ENCODE measurements around the gene GALNTL6.
"Not testable (repeated sequence)": the region's sequence is repeated elsewhere in the genome, so short reads cannot be mapped to it uniquely, and the experiment has no call there.

GALNTL6 gene

DNA sequence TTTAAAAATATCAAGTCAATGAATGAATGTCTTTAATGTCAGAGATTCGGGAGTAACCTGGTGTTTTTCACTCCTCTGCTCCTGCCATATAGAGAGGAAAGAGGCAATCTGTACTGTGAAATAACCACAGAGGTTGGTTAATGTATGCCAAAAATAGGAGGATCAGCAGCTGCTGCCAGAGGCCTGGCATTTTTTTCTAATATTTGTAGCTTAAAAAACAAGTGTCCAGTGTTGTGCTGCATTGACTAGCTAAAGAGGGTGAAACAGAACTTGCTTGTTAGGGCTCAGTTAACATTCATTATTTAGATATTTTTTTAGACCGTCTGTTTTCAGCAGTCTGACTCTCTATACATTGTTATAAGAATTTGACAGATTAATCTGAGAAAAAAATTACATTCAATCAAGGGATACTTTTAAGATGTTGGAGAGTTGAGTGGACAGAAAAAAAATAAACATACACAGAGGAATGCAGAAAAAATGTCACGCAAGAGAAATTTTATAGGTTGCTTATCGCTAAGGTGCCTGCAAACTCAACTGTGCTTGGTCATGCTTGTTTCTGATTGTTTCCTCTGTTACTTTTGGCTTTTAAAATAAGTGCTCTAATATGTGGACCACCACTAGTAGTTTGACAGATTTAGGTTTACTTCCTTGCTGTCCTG is 963.1 kb downstream of the GALNTL6 start:
- H3K9me3 Mint-ChIP-seq: peaks cover 4% of the 10 kb centered on the region
- no peaks in the 10 kb centered on the region for H3K4me1 Mint-ChIP-seq
- no peaks in the 10 kb centered on the region for H3K27me3 Mint-ChIP-seq
- H3K27ac Mint-ChIP-seq: no peak overlapping the region
- no peak overlapping the region for H3K4me3 Mint-ChIP-seq
- no peaks in the 10 kb centered on the region for H3K36me3 Mint-ChIP-seq
- ATAC-seq: no peak

DNA sequence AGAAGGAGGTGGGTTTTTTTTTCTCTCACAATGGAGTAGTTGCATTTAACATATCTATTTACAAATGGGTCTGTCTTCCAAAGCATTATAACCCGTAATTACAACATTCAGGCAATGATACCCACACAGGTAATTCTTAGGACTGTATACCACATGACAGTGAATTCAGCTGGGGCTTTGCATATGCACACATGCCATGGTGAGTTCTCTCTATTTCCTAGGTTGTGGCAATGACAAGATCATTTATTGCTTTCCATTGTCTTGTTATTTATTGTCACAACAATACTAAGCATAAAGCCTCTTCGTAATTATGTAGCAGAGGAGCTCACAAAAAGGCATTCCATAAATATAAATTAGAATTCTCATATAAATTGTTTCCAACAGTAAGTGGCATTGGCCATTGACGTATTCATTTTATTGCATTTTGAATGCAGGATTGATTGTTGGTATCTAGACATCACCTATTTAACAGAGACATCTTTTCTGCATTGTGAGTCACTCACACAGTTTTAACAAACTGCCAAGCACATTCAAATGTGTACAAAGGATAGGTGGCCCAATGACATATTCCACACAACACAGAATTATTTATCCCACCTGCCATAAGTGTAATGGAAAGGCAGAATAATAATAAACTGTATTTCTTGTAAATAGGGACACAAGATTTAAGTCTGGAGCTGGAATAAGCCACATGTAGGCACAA is 964.7 kb downstream of the GALNTL6 start:
- no peaks in the 10 kb centered on the region for H3K27me3 Mint-ChIP-seq
- no peak for ATAC-seq
- no peaks in the 10 kb centered on the region for H3K36me3 Mint-ChIP-seq
- H3K9me3 Mint-ChIP-seq: no peaks in the 10 kb centered on the region
- H3K4me3 Mint-ChIP-seq: no peak overlapping the region
- no peak overlapping the region for H3K27ac Mint-ChIP-seq
- no peaks in the 10 kb centered on the region for H3K4me1 Mint-ChIP-seq

DNA sequence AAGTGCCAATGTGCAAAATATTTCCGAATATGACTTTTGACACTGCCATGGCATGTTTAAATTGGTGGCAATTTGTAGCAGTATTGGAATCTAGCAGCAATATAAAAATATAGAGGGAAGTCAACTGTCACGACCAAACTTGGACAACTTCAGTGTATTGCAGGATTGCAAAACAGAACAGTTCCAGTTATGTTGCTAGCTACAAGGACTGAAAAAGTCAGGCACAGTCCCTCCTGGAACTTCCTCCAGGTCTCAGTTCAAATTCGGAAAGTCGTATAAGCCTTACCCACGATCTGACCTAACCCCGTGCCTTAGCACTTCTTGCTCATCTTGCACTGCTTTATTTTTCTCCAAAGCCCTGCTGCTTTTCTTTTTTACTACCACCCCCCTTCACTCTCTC is 965.4 kb downstream of the GALNTL6 start:
- no peak overlapping the region for H3K27ac Mint-ChIP-seq
- no peaks in the 10 kb centered on the region for H3K36me3 Mint-ChIP-seq
- H3K27me3 Mint-ChIP-seq: no peaks in the 10 kb centered on the region
- H3K9me3 Mint-ChIP-seq: no peaks in the 10 kb centered on the region
- ATAC-seq: no peak
- no peaks in the 10 kb centered on the region for H3K4me1 Mint-ChIP-seq
- no peak overlapping the region for H3K4me3 Mint-ChIP-seq

DNA sequence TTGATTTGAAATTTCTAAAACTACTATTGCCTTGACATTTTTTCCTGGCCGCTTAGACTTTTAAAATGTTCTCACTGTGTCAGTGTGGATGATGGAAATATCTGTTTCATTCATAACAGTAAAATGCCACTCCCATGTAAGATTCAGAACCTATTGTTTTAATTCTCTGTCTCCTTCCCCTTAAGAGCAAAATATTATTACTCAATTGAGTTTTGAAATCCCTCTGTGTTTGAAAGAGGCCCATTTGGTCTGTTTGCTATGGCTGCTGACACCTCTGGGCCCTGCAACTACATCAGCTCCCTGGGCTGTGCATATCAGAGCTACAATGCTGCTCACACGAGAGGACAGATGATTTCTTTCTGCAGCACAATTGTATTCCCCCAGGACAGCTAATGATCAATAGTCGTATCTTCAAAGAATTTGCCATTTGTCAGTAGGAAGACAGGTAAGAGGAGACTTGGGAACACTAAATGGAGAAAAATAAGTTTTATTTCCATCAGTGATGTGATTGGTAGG is 967.4 kb downstream of the GALNTL6 start:
- no peaks in the 10 kb centered on the region for H3K36me3 Mint-ChIP-seq
- H3K27ac Mint-ChIP-seq: no peak overlapping the region
- no peaks in the 10 kb centered on the region for H3K27me3 Mint-ChIP-seq
- no peaks in the 10 kb centered on the region for H3K9me3 Mint-ChIP-seq
- H3K4me1 Mint-ChIP-seq: no peaks in the 10 kb centered on the region
- no peak for ATAC-seq
- H3K4me3 Mint-ChIP-seq: no peak overlapping the region

DNA sequence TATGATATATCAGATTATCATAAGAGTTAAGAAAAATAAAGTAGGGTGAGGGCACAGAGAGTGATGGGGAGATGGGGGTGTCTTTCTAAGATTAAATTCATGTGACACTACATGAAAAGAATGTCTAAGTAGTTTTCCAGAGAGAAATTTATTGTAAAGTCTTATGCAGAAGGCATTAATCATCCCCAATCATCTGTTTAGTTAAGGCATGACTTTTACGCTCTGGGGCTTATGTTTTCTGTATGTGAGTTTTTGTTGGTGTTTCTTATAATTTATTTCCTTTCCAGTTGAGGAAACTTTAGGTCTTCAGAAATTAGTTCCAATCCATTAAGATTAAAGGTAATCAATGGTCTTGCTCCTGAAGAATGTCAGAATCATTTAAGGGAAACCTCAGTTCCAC is 972.4 kb downstream of the GALNTL6 start:
- Mint-ChIP-seq H3K4me3 (no peak overlapping the region), H3K9me3 (no peaks in the 10 kb centered on the region), H3K36me3 (no peaks in the 10 kb centered on the region), H3K4me1 (no peaks in the 10 kb centered on the region), H3K27ac (no peak overlapping the region), H3K27me3 (no peaks in the 10 kb centered on the region)
- ATAC-seq: no peak

DNA sequence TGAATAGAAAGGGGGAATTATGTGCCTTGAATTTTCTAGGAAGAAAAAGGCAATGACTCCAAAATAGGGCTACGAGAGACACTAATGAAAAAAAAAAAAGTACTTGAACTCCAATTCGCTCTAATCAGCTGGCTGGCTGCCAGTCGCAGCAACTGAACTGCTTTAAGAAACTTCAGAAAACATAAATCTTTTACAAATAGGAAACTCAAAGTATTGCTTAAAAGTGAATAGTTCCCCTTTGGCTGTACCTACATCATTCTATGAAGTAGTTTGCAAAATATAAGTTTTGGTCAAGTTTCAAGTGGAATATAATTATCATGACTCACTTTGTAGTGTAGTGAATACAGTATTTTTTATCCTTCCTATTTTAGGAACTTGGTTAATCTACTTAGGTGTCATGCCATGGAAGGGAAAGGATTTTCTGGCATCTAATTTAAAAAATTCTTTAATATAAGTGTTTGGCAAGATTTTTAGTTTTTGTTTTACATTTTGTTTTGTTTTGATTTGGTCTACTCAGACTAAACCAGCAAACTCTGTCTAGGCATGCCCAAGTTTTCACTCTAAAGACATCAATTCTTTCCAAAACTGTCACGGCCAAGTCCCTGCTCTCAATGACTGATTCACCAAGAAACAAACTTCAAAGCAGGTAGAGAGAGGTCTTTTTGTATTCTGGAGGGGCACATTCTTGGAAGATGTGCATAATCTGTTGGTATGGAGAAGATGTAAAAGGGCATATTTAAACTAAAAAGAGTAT is 973.0 kb downstream of the GALNTL6 start:
- no peaks in the 10 kb centered on the region for H3K4me1 Mint-ChIP-seq
- no peaks in the 10 kb centered on the region for H3K36me3 Mint-ChIP-seq
- ATAC-seq: no peak
- no peak overlapping the region for H3K4me3 Mint-ChIP-seq
- no peaks in the 10 kb centered on the region for H3K27me3 Mint-ChIP-seq
- H3K27ac Mint-ChIP-seq: no peak overlapping the region
- no peaks in the 10 kb centered on the region for H3K9me3 Mint-ChIP-seq

DNA sequence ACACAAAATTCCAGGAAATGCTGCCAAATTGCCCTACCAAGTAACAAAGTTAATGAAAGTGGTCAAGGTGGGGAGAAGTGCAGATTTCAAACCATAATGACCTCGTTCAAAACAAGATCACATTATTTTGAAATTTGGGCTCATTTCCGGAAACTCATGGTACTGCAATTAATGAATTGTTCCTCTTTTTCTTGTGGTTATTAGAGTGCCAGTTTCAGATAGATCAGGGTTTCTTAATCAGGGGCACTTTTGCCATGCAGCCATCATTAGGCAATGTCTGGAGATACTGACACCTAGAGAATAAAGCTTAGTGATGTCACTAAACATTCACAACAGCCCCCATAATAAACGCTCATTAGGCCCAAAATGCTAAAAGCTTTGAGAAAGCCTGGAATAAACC is 973.9 kb downstream of the GALNTL6 start:
- ATAC-seq: no peak
- Mint-ChIP-seq H3K9me3 (no peaks in the 10 kb centered on the region), H3K4me1 (no peaks in the 10 kb centered on the region), H3K27me3 (no peaks in the 10 kb centered on the region), H3K4me3 (no peak overlapping the region), H3K36me3 (no peaks in the 10 kb centered on the region), H3K27ac (no peak overlapping the region)

DNA sequence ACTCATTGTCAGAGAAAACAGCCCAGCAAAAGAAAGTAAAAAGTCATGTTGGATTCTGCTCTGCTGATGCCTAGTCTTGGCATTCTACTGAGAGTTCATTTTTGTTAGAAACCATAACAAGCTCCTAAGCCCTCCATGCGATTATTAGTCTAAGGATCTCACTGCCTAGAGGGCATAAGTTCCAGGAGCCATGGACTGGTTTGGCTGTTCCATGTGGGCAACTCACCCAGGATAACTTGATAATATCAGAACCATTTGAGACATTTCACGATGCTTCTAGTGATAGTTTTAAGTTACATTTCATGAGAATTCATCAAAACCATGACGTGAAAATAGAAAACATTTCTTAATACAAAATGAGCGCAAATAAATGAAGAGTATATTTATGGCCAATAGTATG is 978.6 kb downstream of the GALNTL6 start:
- Mint-ChIP-seq H3K9me3 (no peaks in the 10 kb centered on the region), H3K27me3 (no peaks in the 10 kb centered on the region), H3K4me3 (no peak overlapping the region), H3K4me1 (no peaks in the 10 kb centered on the region), H3K36me3 (no peaks in the 10 kb centered on the region), H3K27ac (no peak overlapping the region)
- ATAC-seq: no peak

DNA sequence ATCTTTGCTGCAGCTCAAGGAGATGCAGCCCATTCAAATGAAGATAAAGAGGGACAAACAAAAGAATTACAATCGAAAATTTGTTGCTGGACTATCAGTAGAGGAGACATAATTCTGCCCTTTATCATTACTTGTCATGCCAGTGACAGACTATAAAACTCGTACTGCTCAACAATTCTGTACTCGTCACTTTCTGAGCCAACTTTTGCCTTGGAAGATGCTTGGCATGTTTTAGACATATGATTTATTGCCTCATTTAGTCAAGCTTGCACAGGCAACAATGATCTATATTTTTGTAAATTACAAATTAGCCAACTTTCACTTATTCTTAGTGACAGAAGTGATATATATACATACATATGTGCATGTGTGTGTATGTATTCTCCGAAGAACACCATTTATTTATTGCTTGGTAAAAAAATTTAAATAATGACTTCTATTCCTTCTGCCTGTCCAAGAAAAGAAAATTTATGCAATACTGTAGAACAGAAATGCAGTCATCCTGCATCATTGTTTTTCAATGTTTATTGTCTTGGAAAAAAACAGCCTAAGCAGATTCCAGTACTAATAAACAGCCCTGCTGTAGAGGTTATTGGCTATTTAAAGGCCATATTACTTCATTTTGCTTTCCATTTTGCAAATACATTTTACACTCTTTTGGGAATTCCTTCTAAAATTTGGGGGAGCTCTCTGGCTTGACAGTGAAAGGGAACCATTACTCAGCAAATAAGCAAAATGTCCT is 980.5 kb downstream of the GALNTL6 start:
- Mint-ChIP-seq H3K4me3 (no peak overlapping the region), H3K27me3 (no peaks in the 10 kb centered on the region), H3K9me3 (no peaks in the 10 kb centered on the region), H3K4me1 (no peaks in the 10 kb centered on the region), H3K27ac (no peak overlapping the region), H3K36me3 (no peaks in the 10 kb centered on the region)
- no peak for ATAC-seq

DNA sequence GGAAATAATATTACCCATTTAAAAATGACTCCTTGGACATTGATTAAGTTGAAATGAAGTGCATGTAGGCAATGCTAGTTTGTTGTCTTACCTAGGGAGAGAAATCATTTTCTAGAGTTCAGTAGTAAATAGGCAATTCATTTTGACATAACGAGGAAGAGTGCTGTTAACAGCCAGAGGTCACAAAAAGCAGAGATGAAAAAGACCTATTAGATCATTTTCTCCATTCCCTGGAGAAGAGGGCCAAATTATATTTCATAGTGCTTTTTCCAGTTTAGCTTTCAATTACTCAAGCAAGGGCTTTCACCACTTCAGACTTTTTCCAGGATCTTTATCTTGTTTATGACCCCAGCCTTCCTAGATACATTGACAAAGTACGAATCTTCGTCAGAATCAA is 981.1 kb downstream of the GALNTL6 start:
- Mint-ChIP-seq H3K27me3 (no peaks in the 10 kb centered on the region), H3K27ac (no peak overlapping the region), H3K4me3 (no peak overlapping the region), H3K36me3 (no peaks in the 10 kb centered on the region), H3K4me1 (no peaks in the 10 kb centered on the region), H3K9me3 (no peaks in the 10 kb centered on the region)
- ATAC-seq: no peak

DNA sequence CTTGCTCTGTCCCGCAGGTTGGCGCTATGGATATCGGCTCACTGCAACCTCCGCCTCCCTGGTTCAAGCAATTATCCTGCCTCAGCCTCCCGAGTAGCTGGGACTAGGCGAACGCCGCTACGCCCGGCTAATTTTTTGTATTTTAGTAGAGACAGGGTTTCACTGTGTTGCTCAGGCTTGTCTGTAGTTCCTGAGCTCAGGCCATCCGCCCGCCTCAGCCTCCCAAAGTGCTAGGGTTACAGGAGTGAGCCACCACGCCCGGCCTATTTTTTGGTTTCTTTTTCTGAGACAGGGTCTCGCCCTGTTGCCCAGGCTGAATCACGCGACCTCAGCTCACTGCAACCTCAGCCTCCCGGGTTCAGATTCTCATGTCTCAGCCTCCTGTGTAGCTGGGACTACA is 984.1 kb downstream of the GALNTL6 start:
- H3K27me3 Mint-ChIP-seq, ATAC-seq, H3K27ac Mint-ChIP-seq, H3K4me1 Mint-ChIP-seq, H3K9me3 Mint-ChIP-seq, H3K4me3 Mint-ChIP-seq, H3K36me3 Mint-ChIP-seq: not testable (repeated sequence)

DNA sequence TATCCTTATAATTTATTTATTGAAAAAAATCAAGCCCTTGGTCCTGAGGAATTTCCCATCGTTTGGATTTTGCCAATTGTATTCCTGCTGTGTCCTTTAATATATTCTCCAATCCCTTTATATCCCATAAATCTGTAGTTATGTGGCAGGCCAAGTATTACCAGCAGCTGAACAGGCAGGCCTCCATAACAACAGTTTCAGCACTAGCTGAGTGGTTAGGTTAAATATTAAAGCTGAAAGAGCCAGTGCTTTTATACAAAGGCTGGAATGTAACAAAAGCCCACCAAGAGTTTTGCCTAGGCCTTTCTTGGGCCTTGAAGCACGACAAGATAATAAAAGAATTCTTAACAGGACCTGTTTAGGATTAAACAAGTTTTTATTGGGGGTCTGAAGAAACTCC is 988.8 kb downstream of the GALNTL6 start:
- Mint-ChIP-seq H3K27ac (no peak overlapping the region), H3K4me1 (no peaks in the 10 kb centered on the region), H3K4me3 (no peak overlapping the region), H3K36me3 (no peaks in the 10 kb centered on the region), H3K9me3 (no peaks in the 10 kb centered on the region), H3K27me3 (no peaks in the 10 kb centered on the region)
- no peak for ATAC-seq

DNA sequence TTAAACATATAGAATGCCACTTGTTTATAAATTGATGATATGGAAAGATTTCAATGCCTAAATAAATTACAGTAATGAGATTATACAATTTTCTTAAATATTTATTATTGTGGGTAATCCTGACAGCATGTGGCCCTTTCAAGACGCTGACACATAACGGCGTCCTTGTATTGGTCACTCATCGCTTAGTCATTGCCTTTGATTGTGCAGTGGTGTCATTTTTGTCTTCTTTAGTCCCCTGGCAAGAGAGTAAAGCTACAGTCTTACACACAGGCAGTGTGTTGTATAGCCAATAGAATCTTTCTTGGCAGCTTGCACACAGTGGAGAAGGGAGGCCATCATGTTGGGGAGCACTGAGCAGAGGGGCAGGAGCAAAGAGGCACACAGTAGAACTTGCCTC is 993.6 kb downstream of the GALNTL6 start:
- Mint-ChIP-seq H3K27me3 (no peaks in the 10 kb centered on the region), H3K4me3 (no peak overlapping the region), H3K27ac (no peak overlapping the region), H3K9me3 (no peaks in the 10 kb centered on the region), H3K4me1 (peaks cover 6% of the 10 kb centered on the region), H3K36me3 (no peaks in the 10 kb centered on the region)
- ATAC-seq: no peak

DNA sequence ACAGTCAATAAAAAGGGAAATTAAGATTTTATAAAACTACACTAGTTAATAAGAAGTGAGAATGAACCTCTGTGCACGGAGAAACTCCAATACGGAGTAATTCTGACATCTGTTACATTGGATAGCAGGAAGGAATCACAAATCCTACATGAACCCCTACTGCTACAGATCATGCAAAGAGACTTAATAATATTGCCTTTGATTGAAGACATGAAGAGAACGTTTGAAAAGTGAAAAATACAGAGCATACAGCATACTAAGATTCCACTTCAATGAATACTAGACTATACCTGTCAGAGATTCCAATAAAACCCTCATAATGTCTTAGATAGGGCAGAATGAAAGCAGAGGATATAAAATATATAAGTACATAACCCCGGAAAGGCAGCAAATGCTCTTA is 995.0 kb downstream of the GALNTL6 start:
- no peak overlapping the region for H3K27ac Mint-ChIP-seq
- peaks cover 15% of the 10 kb centered on the region for H3K4me1 Mint-ChIP-seq
- no peaks in the 10 kb centered on the region for H3K9me3 Mint-ChIP-seq
- H3K27me3 Mint-ChIP-seq: no peaks in the 10 kb centered on the region
- H3K36me3 Mint-ChIP-seq: no peaks in the 10 kb centered on the region
- no peak overlapping the region for H3K4me3 Mint-ChIP-seq
- ATAC-seq: no peak

DNA sequence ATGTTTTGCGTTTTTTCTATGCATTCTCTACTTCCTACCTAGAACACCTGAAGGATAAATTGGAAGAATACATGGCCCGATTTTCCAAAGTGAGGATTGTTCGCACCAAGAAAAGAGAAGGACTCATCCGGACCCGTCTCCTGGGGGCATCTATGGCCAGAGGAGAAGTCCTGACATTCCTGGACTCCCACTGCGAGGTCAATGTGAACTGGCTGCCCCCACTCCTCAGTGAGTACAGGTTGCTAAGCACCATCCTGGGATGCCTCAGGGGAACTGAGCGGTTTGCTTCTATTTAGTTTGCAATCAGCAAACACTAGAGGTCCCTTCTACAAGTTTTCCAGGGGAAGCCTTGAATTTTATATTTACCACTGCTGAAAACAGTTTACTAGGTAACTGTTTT is 996.1 kb downstream of the GALNTL6 start:
- Mint-ChIP-seq H3K9me3 (no peaks in the 10 kb centered on the region), H3K27ac (no peak overlapping the region), H3K4me1 (peaks cover 21% of the 10 kb centered on the region), H3K27me3 (no peaks in the 10 kb centered on the region), H3K4me3 (no peak overlapping the region), H3K36me3 (no peaks in the 10 kb centered on the region)
- ATAC-seq: no peak

All from stimulated activated memory B cell treated with anti-CD40 and anti-IgM and Interleukin-4, amounts not matched to agents 10 μg/mL and 1 μg/mL and 100 μg/mL, for 72 hours (primary cell).